ENCODE data around the gene FANCL. TPM values are rescaled to one million over a fixed set of nuclear protein-coding genes. Genes with fewer than 3 reads are reported as not detected.
"Not testable (repeated sequence)": the region's sequence is repeated elsewhere in the genome, so short reads cannot be mapped to it uniquely, and the experiment has no call there.

The FANCL gene
- total and polyA plus RNA-seq, 7 donors, result 7.2 to 38.3 (median 14.5) TPM

DNA sequence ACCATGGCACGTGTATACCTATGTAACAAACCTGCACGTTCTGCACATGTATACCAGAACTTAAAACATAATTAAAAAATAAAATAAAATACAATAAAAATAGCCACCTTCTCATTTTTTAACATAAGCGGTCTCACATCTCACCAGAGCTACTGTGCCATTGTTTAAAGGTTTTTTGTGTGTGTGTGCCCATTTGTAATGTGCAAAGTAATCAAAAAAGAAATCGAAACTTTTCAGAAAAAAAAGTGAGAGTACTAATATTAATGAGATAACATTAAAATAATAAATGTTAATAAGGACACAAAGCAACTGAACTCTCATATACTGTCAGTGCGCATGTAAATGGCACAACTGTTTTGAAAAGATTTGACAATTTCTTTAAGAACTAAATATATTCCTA is 60.5 kb downstream of the FANCL start:
- intact Hi-C loops (cut with DNase I), result no loop called here
- 95 to 100% methylated on average over 5 of the region's 5 CpGs for WGBS, 2 donors
- no peak for DNase-seq

DNA sequence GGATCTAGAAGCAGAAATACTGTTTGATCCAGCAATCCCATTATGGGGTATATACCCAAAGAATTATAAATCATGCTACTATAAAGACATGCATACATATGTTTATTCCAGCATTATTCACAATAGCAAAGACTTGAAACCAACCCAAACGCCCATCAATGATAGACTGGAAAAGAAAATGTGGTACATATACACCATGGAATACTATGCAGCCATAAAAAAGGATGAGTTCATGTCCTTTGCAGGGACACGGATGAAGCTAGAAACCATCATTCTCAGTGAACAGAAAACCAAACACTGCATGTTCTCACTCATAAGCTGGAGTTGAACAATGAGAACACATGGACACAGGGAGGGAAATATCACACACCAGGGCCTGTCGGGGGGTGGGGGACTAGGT is 61.0 kb downstream of the FANCL start:
- intact Hi-C loops (cut with DNase I); H3K27ac ChIP-seq; H3K4me3 ChIP-seq; H3K36me3 ChIP-seq; H3K27me3 ChIP-seq; H3K9me3 ChIP-seq; DNase-seq; H3K4me1 ChIP-seq: not testable (repeated sequence)
- 94 to 95% methylated on average over 3 of the region's 3 CpGs for WGBS, 2 donors

More for the DNA sequence above, 60.5 kb downstream of the FANCL start:
- Histone ChIP-seq H3K36me3 (no peaks in the 10 kb centered on the region), H3K9me3 (no peaks in the 10 kb centered on the region), H3K4me1 (no peaks in the 10 kb centered on the region), H3K4me3 (no peak overlapping the region), H3K27ac (no peak overlapping the region), H3K27me3 (no peaks in the 10 kb centered on the region)
- TF ChIP-seq POLR2A (IDR thresholded peaks at IDR 0.05) (no peak), EP300 (IDR thresholded peaks at IDR 0.05) (no peak), POLR2AphosphoS5 (IDR thresholded peaks at IDR 0.05) (no peak)
- TF ChIP-seq, protein P1, sequence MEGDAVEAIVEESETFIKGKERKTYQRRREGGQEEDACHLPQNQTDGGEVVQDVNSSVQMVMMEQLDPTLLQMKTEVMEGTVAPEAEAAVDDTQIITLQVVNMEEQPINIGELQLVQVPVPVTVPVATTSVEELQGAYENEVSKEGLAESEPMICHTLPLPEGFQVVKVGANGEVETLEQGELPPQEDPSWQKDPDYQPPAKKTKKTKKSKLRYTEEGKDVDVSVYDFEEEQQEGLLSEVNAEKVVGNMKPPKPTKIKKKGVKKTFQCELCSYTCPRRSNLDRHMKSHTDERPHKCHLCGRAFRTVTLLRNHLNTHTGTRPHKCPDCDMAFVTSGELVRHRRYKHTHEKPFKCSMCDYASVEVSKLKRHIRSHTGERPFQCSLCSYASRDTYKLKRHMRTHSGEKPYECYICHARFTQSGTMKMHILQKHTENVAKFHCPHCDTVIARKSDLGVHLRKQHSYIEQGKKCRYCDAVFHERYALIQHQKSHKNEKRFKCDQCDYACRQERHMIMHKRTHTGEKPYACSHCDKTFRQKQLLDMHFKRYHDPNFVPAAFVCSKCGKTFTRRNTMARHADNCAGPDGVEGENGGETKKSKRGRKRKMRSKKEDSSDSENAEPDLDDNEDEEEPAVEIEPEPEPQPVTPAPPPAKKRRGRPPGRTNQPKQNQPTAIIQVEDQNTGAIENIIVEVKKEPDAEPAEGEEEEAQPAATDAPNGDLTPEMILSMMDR (IDR thresholded peaks at IDR 0.05), result no peak

DNA sequence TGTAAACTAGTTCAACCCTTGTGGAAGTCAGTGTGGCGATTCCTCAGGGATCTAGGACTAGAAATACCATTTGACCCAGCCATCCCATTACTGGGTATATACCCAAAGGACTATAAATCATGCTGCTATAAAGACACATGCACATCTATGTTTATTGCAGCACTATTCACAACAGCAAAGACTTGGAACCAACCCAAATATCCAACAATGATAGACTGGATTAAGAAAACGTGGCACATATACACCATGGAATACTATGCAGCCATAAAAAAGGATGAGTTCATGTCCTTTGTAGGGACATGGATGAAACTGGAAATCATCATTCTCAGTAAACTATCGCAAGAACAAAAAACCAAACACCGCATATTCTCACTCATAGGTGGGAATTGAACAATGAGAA is 63.9 kb downstream of the FANCL start:
- H3K4me3 ChIP-seq; H3K9me3 ChIP-seq; intact Hi-C loops (cut with DNase I); H3K27ac ChIP-seq; H3K4me1 ChIP-seq; H3K27me3 ChIP-seq; DNase-seq; H3K36me3 ChIP-seq: not testable (repeated sequence)
- 81 to 82% methylated on average over 2 of the region's 4 CpGs for WGBS, 2 donors

DNA sequence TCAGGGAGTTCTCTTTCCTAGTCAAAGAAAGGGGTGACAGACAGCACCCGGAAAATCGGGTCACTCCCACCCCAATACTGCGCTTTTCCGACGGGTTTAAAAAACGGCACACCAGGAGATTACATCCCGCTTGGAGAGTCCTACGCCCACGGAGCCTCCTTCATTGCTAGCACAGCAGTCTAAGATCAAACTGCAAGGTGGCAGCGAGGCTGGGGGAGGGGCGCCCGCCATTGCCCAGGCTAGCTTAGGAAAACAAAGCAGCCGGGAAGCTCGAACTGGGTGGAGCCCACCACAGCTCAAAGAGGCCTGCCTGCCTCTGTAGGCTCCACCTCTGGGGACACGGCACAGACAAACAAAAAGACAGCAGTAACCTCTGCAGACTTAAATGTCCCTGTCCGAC is 69.3 kb downstream of the FANCL start:
- WGBS, 2 donors, result 96 to 97% methylated on average over 16 of the region's 16 CpGs
- DNase-seq, H3K36me3 ChIP-seq: not testable (repeated sequence)

DNA sequence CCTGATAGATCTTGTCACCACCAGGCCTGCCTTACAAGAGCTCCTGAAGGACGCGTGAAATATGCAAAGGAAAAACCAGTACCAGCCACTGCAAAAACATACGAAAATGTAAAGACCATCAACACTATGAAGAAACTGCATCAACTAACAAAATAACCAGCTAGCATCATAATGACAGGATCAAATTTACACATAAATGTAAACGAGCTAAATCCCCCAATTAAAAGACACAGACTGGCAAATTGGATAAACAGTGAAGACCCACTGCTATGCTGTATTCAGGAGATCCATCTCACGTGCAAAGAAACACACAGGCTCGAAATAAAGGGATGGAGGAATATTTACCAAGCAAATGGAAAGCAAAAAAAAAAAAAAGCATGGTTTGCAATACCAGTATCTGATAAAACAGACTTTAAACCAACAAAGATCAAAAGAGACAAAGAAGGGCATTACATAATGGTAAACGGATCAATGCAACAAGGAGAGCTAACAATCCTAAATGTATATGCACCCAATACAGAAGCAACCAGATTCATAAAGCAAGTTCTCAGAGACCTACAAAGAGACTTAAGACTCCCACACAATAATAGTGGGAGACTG is 70.7 kb downstream of the FANCL start:
- DNase-seq; H3K9me3 ChIP-seq; intact Hi-C loops (cut with DNase I); H3K27ac ChIP-seq; H3K4me1 ChIP-seq; H3K4me3 ChIP-seq; H3K27me3 ChIP-seq; H3K36me3 ChIP-seq: not testable (repeated sequence)
- 94 to 95% methylated on average over 7 of the region's 7 CpGs for WGBS, 2 donors

More for the DNA sequence above, 69.3 kb downstream of the FANCL start:
- intact Hi-C loops (cut with DNase I); H3K4me3 ChIP-seq; H3K4me1 ChIP-seq; H3K27ac ChIP-seq; H3K27me3 ChIP-seq; H3K9me3 ChIP-seq: not testable (repeated sequence)

DNA sequence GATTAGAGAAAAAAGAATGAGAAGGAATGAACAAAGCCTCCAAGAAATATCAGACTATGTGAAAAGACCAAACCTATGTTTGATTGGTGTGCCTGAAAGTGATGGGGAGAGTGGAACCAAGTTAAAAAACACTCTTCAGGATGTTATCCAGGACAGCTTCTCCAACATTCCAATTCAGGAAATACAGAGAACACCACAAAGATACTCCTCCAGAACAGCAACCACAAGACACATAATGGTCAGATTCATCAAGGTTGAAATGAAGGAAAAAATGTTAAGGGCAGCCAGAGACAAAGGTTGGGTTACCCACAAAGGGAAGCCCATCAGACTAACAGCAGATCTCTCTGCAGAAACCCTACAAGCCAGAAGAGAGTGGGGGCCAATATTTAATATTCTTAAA is 71.3 kb downstream of the FANCL start:
- H3K36me3 ChIP-seq; H3K4me1 ChIP-seq; intact Hi-C loops (cut with DNase I); H3K4me3 ChIP-seq; H3K27ac ChIP-seq; H3K9me3 ChIP-seq; H3K27me3 ChIP-seq; DNase-seq: not testable (repeated sequence)

DNA sequence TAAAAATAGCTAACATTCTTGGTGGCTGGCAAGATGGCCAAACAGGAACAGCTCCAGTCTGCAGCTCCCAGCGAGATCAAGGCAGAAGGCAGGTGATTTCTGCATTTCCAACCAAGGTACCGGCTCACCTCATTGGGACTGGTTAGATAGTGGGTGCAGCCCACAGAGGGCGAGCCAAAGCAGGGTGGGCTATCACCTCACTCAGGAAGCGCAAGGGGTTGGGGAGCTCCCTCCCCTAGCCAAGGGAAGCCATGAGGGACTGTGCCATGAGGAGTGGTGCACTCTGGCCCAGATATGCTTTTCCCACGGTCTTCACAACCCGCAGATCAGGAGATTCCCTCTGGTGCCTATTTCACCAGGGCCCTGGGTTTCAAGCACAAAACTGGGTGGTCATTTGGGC is 73.0 kb downstream of the FANCL start:
- H3K4me3 ChIP-seq; intact Hi-C loops (cut with DNase I); H3K27me3 ChIP-seq; H3K36me3 ChIP-seq; H3K9me3 ChIP-seq; DNase-seq; H3K27ac ChIP-seq; H3K4me1 ChIP-seq: not testable (repeated sequence)
- 97% methylated on average over 6 of the region's 6 CpGs for WGBS, 2 donors

DNA sequence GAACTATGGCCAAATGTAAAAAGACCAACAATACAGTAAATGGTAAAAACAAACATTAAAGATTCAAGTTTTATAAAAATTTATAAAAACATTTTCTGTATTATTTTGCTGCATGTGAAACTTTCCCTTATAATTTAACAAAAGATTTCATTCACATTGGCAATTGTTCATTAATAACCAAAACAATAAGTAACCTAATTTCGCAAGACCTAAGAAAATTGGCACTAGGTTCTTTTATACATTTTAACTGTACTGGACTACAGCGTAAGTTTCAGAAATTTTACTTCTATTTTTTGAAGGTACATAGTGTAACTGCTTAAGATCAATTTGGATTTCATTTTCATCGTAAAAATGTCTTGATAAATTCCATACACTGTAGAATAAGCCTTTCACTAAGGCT is 77.2 kb downstream of the FANCL start:
- TF ChIP-seq EP300 (IDR thresholded peaks at IDR 0.05) (no peak), POLR2A (IDR thresholded peaks at IDR 0.05) (no peak), POLR2AphosphoS5 (IDR thresholded peaks at IDR 0.05) (no peak)
- TF ChIP-seq, protein P1 (IDR thresholded peaks at IDR 0.05), result no peak
- WGBS, 2 donors, result 96 to 98% methylated on average over 3 of the region's 3 CpGs
- Histone ChIP-seq H3K4me3 (no peak overlapping the region), H3K4me1 (no peaks in the 10 kb centered on the region), H3K27ac (no peak overlapping the region), H3K36me3 (peaks cover 0 to 31% (median 2%) of the 10 kb centered on the region in 4 donors), H3K27me3 (no peaks in the 10 kb centered on the region), H3K9me3 (no peaks in the 10 kb centered on the region)
- DNase-seq, result no peak
- intact Hi-C loops (cut with DNase I), result no loop called here
